Effector memory CD4-positive, alpha-beta T cell (primary cell): Measurements from ENCODE around the gene MTHFD1L.

Experiments
- DNase-seq, 3 donors: peaks; one replicate each; pipeline ENCODE4 v3.0.0-alpha.2; 2020
- H3K27ac ChIP-seq: 2 replicates; pipeline ENCODE4 v1.7.0; 2013; ENCODE audit warnings: mild to moderate bottlenecking, low read length, moderate library complexity; ENCODE audit not compliant: insufficient read depth, poor library complexity, severe bottlenecking
- H3K27me3 ChIP-seq: replicated peaks from 2 replicates; pipeline ENCODE4 v1.7.0; 2013; ENCODE audit warnings: mild to moderate bottlenecking, low read length; ENCODE audit not compliant: insufficient read depth, control insufficient read depth, poor library complexity, severe bottlenecking
- H3K36me3 ChIP-seq: 2 replicates; pipeline ENCODE4 v1.7.0; 2013; ENCODE audit warnings: mild to moderate bottlenecking, low read length, moderate library complexity; ENCODE audit not compliant: control insufficient read depth, insufficient read depth
- H3K4me1 ChIP-seq: 2 replicates; pipeline ENCODE4 v1.7.0; 2013; ENCODE audit warnings: low read length, mild to moderate bottlenecking; ENCODE audit not compliant: control insufficient read depth, insufficient read depth, poor library complexity, severe bottlenecking
- H3K4me3 ChIP-seq: 2 replicates; pipeline ENCODE4 v1.7.0; 2013; ENCODE audit warnings: low read length, low read depth, mild to moderate bottlenecking; ENCODE audit not compliant: insufficient read depth, poor library complexity, severe bottlenecking
- H3K9me3 ChIP-seq: 2 replicates; pipeline ENCODE4 v1.7.0; 2013; ENCODE audit warnings: mild to moderate bottlenecking, low read length, moderate library complexity; ENCODE audit not compliant: control insufficient read depth

Gene MTHFD1L

GRCh38 chr6:150897400-150897943 is 32.0 kb downstream of the MTHFD1L start:
- Histone ChIP-seq H3K9me3 (no peaks in the 10 kb centered on the region), H3K27ac (no peak overlapping the region), H3K27me3 (no peaks in the 10 kb centered on the region), H3K4me1 (peaks cover 7% of the 10 kb centered on the region), H3K36me3 (no peaks in the 10 kb centered on the region), H3K4me3 (no peak overlapping the region)
- no peak for DNase-seq

- no peaks in the 10 kb centered on the region for H3K36me3 ChIP-seq
- H3K9me3 ChIP-seq = no peaks in the 10 kb centered on the region
- no peaks in the 10 kb centered on the region for H3K27me3 ChIP-seq
- H3K4me3 ChIP-seq = no peak overlapping the region
- H3K4me1 ChIP-seq = peaks cover 7% of the 10 kb centered on the region
- no peak for DNase-seq
- no peak overlapping the region for H3K27ac ChIP-seq
Observed at GRCh38 chr6:150898399-150899170, 33.1 kb downstream of the MTHFD1L start.

DNA sequence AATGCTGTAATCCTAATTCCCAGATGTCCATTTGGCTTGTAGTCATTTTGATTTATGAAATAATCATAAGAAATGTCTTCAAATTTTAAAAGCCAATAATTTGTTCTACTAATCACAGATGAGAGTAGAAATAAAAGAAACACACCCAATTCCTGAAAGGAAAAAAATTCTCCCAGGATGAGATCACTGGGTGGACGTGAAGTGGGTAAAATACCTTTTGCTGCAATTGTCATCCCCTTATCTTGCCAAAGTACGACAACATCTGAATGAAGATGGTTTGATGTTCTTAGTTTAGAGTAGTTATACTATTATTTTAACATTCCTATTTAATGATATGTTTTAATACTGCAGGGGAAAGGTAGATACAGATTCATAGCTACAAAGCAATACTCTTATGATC is 33.7 kb downstream of the MTHFD1L start:
- no peak overlapping the region for H3K4me3 ChIP-seq
- H3K27ac ChIP-seq = no peak overlapping the region
- peaks cover 7% of the 10 kb centered on the region for H3K4me1 ChIP-seq
- no peaks in the 10 kb centered on the region for H3K27me3 ChIP-seq
- no peaks in the 10 kb centered on the region for H3K36me3 ChIP-seq
- no peaks in the 10 kb centered on the region for H3K9me3 ChIP-seq
- no peak for DNase-seq

DNA sequence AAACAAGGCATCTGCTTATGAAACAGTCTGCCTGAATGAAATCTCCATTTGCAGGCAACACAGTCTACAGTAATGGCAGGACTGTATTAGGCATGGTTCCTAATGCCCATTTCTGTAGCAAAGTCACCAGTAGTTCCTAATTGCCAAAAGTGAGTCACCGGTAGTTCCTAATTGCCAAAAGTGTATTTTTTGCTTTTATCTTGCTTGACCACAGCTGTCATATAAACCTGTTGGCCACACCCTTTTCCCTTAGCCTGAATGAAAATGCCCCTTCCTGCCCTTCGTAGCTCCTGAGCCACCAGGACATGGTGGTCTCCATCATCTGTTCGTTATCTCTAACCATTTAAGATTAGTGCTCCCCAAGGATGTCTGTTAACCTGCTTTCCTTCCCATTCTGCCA is 34.5 kb downstream of the MTHFD1L start:
- no peaks in the 10 kb centered on the region for H3K9me3 ChIP-seq
- H3K4me1 ChIP-seq = peaks cover 4% of the 10 kb centered on the region
- no peaks in the 10 kb centered on the region for H3K27me3 ChIP-seq
- no peaks in the 10 kb centered on the region for H3K36me3 ChIP-seq
- DNase-seq = no peak
- no peak overlapping the region for H3K4me3 ChIP-seq
- H3K27ac ChIP-seq = no peak overlapping the region

- DNase-seq = no peak
- no peaks in the 10 kb centered on the region for H3K4me1 ChIP-seq
- no peaks in the 10 kb centered on the region for H3K36me3 ChIP-seq
- H3K9me3 ChIP-seq = no peaks in the 10 kb centered on the region
- H3K4me3 ChIP-seq = no peak overlapping the region
- no peak overlapping the region for H3K27ac ChIP-seq
- no peaks in the 10 kb centered on the region for H3K27me3 ChIP-seq
Observed at GRCh38 chr6:150902142-150902776, 36.8 kb downstream of the MTHFD1L start.

DNA sequence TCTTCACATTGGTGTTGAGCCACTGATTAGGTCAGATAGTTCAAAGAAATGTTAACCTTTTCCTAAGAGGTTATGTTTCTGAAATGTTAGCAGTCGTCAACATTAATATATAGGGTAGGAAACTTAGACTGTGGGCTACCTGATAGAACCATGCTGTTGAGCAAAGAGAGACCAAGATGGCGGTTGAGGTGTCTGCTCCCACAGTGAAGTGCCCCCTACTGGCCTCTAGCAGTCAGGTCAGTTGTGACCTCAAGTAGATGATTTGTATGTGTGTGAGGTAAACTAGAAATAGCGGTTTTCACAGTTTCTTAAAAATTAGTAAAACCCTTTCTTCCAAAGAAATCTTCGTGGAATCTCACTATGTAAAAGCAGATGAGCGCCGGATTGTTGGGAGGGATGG is 40.3 kb downstream of the MTHFD1L start:
- DNase-seq = no peak
- Histone ChIP-seq H3K36me3 (no peaks in the 10 kb centered on the region), H3K9me3 (no peaks in the 10 kb centered on the region), H3K4me1 (no peaks in the 10 kb centered on the region), H3K4me3 (no peak overlapping the region), H3K27me3 (no peaks in the 10 kb centered on the region), H3K27ac (no peak overlapping the region)

- no peak for DNase-seq
- Histone ChIP-seq H3K27me3 (no peaks in the 10 kb centered on the region), H3K9me3 (no peaks in the 10 kb centered on the region), H3K27ac (no peak overlapping the region), H3K4me1 (no peaks in the 10 kb centered on the region), H3K36me3 (no peaks in the 10 kb centered on the region), H3K4me3 (no peak overlapping the region)
Observed at GRCh38 chr6:150906641-150907326, 41.3 kb downstream of the MTHFD1L start.

- Histone ChIP-seq H3K4me1 (no peaks in the 10 kb centered on the region), H3K27me3 (no peaks in the 10 kb centered on the region), H3K36me3 (no peaks in the 10 kb centered on the region), H3K9me3 (no peaks in the 10 kb centered on the region), H3K4me3 (no peak overlapping the region), H3K27ac (no peak overlapping the region)
- no peak for DNase-seq
Observed at GRCh38 chr6:150907383-150907782, 41.9 kb downstream of the MTHFD1L start.

GRCh38 chr6:150908901-150909300 is 43.4 kb downstream of the MTHFD1L start:
- Histone ChIP-seq H3K27ac (no peak overlapping the region), H3K9me3 (no peaks in the 10 kb centered on the region), H3K4me3 (no peak overlapping the region), H3K36me3 (no peaks in the 10 kb centered on the region), H3K4me1 (no peaks in the 10 kb centered on the region), H3K27me3 (no peaks in the 10 kb centered on the region)
- DNase-seq = no peak

GRCh38 chr6:150910561-150910960 is 45.1 kb downstream of the MTHFD1L start:
- Histone ChIP-seq H3K4me3 (no peak overlapping the region), H3K9me3 (no peaks in the 10 kb centered on the region), H3K4me1 (no peaks in the 10 kb centered on the region), H3K27me3 (no peaks in the 10 kb centered on the region), H3K27ac (no peak overlapping the region), H3K36me3 (no peaks in the 10 kb centered on the region)
- DNase-seq = no peak
